HG02885 (cell line): Measurements from ENCODE around the gene SELENOV.
"Not testable (repeated sequence)": the region's sequence is repeated elsewhere in the genome, so short reads cannot be mapped to it uniquely, and the experiment has no call there.

Experiments used
- ATAC-seq: cut with Tn5 transposase; IDR thresholded peaks from one replicate; pipeline ENCODE4 v1.9.1; 2021; ENCODE audit warnings: mild to moderate bottlenecking; ENCODE audit not compliant: unreplicated experiment, poor library complexity

The SELENOV gene, protein sequence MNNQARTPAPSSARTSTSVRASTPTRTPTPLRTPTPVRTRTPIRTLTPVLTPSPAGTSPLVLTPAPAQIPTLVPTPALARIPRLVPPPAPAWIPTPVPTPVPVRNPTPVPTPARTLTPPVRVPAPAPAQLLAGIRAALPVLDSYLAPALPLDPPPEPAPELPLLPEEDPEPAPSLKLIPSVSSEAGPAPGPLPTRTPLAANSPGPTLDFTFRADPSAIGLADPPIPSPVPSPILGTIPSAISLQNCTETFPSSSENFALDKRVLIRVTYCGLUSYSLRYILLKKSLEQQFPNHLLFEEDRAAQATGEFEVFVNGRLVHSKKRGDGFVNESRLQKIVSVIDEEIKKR

DNA sequence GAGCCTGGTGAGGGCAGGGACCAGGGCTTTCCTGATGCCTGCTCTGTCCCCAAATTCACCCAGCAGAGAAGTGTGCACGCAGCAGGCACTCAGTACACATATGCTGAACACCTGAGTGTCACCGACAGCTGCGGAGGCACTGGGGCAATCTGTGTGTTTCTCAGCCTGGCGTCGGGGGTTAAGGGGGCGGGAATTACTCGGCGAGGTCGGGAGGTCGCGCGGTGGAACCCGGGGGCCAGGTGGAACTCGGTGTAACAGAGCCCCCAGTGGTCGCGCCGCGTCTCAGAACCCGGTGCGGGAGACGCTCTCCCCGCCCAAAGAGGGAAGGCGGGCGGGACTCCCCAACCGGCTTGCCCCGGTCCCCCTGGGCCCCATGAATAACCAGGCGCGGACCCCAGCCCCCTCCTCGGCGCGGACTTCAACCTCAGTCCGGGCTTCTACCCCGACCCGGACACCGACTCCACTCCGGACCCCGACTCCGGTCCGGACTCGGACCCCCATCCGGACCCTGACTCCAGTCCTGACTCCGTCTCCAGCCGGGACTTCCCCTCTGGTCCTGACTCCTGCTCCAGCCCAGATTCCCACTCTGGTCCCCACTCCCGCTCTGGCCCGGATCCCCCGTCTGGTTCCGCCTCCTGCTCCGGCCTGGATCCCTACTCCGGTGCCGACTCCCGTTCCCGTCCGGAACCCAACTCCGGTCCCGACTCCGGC lies at the start of gene SELENOV:
Gene SELENOV, plus strand, starts transcription at position 300 of the 711 bp plus-strand sequence. Its CDS starts 74 bp downstream, at position 374.
- no peak for ATAC-seq

DNA sequence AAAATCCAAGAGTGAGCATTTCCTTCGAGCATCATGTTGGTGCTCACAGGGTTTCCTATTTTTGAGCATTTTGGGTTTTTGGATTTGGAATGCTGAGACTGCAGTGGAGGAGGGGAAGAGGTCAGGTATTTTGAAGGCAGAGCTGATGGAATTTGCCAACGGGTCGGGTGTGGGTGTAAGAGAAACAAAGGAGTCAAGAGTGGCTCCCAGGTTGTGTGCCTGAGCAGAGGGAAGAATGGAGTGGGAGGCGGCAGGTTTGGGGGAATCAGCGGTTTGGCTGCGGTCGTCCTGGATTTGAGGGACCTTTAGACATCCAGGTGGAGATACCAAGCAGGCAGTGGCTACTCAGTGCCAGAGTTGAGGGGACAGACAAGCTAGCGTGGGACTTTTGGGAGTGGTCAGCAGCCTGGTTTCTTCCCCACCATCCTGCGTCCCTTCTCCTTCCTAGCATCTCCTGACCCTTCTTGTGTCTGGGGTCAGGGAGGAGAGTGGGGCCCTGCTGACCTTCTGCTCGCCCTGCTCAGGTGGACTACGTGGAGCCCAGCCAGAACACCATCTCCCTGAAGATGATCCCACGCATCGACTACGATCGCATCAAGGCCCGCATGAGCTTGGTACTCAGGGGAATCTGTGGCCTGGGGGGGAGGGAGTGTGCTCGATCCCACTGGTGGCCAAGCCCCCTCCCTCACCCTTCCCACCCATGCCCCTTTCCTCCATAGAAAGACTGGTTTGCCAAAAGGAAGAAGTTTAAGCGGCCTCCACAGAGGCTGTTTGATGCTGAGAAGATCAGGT lies 48.8 kb upstream of the SELENOV start:
- ATAC-seq: no peak

DNA sequence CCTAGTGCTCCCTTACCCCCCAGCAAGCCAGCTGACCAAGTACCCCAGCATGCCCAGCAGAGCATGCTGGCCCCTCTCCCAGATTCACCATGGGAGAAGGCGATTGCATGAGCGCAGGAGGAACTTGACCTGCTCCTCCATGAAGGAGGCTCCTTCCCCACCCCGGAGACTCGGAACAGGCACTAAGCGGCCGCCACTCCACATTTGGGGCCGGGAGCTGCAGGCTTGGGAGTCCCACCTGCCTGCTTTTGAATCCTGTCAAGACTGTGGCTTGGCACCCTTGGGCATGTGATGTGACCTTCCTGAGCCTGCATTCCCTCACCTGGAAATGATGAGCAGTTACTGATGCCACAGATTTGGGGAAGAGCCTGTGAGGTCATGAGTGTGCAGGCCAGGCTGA lies 47.0 kb upstream of the SELENOV start:
- ATAC-seq: no peak

DNA sequence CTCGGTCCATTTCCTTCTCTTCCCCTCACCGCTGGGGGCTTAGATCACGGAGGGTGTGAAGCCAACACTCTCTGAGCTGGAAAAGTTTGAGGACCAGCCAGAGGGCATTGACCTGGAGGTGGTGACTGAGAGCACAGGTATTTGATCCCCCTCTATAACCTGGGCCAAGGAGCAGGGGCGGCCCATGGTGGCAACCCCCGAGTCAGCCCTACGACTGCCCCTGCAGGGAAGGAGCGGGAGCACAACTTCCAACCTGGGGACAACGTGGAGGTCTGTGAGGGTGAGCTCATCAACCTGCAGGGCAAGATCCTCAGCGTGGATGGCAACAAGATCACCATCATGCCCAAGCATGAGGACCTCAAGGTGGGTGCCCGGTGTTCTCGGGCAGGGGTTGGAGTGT lies 45.9 kb upstream of the SELENOV start:
- ATAC-seq: no peak

DNA sequence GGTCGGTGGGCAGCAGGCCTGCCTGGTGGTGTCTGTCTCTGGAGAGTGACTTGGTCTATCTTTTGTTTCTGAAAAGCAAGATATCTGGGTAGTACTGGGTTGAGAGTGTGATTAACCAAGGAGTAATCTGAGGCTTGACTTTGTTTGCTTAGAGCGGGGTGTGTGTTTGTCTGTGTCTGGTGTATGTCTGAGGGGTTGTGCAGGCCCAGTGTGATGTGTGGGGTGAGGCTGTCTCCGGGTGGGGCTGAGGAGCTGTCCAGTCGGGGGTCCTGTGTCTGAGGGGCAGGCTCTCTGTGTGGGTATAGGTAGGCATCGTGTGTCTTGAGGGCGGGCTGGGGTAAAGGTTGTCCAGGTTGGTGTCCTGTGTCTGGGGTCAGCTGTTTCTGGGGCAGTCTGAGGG lies 45.4 kb upstream of the SELENOV start:
- no peak for ATAC-seq

DNA sequence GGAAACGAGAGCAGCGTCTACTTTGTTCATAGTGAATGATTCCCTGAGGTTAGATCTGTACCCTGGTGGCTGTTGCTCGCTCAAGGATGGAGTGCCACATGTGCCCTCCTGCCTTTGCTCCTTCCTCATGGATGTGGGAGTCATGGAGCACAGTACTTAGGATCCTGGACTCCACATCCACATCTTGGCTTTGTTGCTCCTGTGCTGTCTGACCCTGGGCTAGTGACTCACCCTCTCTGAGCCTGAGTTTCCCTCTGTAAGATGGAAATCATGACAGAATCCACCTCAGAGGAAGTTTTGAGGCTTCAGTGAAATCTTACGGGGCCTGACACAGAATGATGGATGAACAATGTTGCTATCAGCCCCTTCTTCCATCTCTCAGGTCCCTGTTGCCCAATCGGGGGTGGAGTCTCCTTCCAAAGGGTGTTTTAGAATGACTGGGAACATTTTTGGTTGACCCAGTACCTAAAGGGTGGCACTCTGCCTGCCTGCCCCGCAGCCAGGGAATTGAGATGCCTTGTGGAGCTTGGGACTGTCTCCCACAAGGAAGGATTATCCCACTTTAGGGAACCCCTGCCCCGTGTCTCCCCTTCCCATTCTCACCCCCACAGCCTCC lies 44.1 kb upstream of the SELENOV start:
- no peak for ATAC-seq

DNA sequence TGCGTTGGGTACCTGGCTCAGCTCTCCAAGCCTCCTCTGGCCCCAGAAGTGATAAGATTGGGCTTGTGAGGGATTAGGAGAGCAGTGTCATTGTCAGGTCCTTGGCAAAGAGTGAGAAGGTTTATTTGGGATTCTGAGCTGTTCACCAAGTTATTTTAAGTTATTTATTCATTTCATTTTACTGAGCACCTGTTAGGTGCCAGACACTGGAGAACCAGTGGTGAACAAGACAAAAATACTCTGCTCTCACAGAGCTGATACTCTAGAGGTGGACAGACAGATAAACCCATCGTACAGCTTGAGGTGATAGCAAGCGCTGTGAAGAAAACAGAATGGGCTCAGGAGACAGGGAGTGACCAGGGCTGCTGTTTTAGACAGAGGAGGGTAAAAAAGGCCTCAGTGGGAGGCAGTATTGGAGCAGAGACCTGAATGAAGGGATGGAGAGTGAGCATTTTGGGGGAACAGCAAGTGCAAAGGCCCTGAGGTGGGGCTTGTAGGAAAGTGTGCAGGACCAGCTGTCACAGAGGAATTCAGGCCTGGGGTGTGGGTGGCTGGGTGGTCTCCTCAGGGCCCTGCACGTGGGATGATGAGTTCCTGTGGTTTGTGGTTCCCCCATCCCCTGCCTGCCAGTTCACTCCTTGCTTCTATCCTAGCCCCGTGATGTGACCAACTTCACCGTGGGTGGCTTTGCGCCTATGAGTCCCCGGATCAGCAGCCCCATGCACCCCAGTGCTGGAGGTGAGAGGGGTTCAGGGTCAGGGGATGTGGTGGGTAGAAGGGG lies 43.0 kb upstream of the SELENOV start:
- ATAC-seq: no peak

DNA sequence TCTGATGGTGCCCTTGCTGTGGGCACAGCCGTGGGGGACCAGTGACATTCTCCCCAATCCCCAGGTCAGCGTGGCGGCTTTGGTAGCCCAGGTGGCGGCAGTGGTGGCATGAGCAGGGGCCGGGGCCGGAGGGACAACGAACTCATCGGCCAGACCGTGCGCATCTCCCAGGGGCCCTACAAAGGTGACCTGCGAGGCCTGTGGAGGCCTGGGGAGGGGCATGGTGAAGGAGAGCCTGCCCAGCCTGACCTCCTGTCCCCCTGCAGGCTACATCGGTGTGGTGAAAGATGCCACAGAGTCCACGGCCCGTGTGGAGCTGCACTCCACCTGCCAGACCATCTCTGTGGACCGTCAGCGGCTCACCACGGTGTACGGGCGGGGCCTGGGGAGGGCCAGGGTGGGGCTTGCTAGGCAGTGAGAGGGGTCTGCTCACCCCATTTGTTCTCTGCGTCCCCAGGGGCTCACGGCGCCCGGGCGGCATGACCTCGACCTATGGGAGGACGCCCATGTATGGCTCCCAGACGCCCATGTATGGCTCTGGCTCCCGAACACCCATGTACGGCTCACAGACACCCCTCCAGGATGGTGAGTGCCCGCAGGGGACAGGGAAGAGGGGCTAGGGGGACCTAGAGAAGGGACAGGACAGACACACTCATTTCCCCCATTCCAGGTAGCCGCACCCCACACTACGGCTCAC lies 42.0 kb upstream of the SELENOV start:
- no peak for ATAC-seq

DNA sequence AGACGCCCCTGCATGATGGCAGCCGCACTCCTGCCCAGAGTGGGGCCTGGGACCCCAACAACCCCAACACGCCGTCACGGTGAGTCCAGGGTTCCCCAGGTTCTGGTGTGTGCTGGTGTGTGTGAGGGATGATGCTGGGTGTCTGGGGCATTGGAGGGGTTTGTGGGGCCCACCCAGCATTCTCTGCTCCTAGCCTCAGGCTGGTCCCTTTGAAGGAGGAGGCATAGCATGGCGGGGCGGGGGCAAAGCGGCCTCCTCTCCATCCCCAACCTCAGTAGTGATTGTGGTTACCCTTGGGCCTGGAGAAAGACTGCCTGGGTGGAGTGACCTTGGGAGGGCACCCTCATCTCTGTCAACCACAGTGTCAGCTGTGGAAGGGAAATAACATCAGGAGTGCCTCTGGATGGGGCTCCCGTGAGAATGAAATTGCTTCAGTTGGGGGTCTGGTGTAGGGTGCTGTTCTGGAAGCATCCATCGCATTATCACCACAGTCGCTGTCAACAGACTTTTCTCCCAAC lies 41.4 kb upstream of the SELENOV start:
- ATAC-seq: no peak

DNA sequence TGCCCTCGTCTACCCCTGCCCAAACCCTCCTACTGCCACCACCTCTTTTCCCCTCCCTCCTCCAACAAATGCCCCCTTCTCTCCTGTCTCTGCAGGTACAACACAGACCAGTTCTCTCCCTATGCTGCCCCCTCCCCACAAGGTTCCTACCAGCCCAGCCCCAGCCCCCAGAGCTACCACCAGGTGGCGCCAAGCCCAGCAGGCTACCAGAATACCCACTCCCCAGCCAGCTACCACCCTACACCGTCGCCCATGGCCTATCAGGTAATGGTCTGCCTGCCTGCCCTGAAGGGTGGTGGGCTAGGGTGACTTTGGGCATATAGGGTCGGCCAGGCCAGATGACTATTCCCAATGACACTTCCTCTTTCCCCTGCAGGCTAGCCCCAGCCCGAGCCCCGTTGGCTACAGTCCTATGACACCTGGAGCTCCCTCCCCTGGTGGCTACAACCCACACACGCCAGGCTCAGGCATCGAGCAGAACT lies 40.8 kb upstream of the SELENOV start:
- no peak for ATAC-seq

DNA sequence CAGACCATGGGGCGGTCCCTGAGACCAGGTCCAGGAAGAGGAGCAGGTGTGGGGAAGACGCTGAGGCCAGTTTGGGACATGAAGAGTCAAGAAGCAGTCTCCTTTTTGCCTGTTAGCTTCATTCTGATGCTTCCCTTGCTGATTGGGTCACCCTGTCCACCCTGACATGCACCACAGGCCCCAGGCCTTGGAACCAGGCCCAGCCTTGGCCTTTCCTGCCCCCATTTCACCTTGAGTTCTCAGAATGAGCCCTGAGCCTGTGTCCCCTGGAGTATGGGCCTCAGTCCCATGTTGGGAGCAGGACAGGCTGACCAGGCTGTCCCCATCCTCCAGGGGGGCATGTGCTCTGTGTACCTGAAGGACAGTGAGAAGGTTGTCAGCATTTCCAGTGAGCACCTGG lies 39.2 kb upstream of the SELENOV start:
- ATAC-seq: no peak

DNA sequence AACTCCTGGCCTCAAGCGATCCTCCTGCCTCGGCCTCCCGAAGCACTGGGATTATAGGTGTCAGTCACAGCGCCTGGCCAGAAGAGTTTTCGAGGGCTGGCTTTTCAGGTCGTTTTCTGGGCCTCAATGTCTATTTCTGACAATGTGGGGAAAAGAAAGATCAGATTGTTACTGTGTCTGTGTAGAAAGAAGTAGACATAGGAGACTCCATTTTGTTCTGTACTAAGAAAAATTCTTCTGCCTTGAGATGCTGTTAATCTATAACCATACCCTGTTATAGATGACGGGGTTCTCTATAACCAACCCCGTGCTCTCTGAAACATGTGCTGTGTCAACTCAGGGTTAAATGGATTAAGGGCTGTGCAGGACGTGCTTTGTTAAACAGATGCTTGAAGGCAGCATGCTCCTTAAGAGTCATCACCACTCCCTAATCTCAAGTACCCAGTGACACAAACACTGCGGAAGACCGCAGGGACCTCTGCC lies 35.6 kb upstream of the SELENOV start:
- ATAC-seq: not testable (repeated sequence)

DNA sequence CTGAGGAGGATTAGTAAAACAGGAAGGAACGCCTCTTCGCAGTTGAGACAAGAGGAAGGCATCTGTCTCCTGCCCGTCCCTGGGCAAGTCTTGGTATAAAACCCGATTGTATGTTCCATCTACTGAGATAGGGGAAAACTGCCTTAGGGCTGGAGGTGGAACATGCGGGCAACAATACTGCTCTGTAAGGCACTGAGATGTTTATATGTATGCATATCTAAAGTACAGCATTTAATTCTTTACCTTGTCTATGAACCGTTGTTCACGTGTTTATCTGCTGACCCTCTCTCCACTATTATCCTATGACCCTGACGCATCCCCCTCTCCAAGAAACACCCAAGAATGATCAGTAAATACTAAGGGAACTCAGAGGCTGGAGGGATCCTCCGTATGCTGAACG lies 35.0 kb upstream of the SELENOV start:
- ATAC-seq: no peak

DNA sequence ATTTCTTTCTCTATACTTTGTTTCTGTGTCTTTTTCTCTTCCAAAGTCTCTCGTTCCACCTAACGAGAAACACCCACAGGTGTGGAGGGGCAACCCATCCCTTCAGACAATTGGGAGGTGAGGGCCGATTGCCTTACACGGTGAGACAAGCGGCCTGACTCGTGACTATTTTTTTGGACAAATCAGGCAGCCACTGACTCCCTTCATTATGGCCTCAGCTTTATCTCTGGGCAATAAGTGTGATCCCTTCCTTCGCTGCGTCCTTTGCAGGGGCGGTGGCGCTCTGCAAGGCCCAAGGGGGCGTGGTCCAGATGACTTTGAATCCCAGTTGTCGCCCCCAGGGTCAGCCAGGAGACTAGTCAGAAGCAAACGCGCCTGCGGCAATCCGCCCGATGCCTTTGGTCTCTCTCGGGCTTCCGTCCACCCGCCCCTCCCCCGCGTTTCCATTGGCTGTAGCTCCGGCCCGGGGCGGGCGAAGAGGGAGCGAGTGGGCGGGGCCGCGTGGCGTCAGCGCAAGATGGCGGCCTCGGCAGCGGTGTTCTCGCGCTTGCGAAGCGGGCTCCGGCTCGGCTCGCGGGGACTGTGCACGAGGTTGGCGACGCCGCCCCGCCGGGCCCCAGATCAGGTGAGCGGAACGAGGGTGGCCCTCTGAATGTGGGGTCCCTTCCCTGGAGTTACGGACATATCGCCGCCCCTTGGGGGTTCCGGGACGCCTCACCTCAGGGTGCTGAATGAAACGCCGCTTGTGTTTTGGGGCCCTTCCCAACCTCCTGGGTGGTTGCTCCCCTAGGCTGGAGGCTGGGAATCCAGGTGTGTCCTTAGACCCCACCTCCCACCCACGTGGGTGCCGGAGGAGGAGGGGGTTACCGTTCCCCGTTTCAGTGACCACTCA lies 34.4 kb upstream of the SELENOV start, which contains the start of gene TIMM50:
Gene TIMM50, plus strand, starts transcription at position 502 of the 892 bp plus-strand sequence. Its CDS starts 16 bp downstream, at position 518.
- peak; percentile 93 for ATAC-seq

DNA sequence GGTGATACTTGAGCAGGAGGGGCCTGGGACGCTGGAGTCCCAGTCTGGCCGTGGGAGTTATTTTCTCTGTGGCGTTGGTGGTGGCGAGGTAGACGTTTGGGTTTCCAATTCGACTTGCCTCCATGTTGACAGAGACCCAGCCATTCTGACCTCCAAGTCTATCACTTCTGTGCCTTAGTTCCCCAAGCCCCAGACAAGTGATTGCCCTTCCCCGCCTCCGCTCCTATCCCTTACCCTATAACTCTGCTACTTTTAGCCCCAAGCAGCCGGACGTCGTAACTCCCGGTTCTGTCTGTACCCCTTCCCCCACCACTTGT lies 33.8 kb upstream of the SELENOV start:
- no peak for ATAC-seq

DNA sequence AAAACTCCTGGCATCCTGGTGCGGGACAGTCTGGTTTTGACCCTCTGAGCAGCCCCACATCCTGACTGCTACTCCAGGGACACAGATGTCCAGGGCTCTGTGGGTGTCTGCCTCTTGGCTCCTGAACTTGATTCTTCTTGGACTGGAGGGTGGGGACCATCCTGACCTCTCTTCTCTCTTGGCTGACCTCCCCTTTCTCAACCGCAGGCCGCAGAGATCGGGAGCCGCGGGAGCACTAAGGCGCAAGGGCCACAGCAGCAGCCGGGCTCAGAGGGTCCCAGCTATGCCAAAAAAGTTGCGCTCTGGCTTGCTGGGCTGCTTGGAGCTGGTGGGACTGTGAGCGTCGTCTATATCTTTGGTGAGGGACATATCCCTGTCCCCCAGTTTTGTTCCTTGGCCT lies 33.3 kb upstream of the SELENOV start:
- no peak for ATAC-seq

DNA sequence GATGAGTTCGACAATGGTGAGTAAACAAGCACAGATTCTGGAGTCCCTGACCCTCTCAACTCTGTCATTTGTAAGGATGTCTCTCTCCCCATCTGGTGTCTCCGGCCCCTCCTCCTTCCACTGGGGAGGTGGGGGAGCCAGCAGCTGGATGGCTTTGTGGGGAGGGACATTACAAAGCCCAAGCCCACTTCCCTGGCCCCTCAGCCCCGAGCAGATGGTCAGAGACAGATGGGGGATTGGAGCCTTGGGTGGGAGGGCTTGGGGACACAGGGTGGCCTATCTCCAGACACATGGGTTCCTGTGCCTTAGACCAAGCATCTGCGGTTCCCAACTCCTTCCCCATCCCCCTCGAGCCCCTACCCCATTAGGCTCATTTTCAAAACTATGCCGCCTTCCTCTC lies 31.8 kb upstream of the SELENOV start:
- ATAC-seq: no peak

DNA sequence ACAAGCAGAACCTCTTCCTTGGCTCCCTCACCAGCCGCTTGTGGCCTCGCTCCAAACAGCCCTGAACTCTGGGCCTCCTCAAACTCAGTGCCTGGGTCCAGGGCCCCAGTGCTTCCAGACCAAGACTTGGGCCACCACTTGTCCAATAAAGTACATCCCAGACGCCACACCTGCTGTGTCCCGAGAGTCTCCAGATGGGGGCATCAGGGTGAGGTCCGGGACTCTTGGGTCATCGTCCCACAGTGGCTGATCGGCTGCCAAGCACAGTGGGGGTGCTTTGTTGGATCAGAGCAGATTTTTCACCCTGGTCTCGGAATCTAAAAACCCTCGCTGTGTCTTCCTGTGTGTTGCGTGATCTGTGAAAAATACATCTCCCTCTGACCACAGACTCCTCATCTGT lies 25.2 kb upstream of the SELENOV start:
- no peak for ATAC-seq
